Measurements from ENCODE around the gene HMCN1.

GRCh38 chr1:186212568-186213224 is 478.5 kb downstream of the HMCN1 start:
- TF ChIP-seq CTCF (IDR thresholded peaks at IDR 0.05) (peak; percentile 69 to 99 (median 90)), POLR2A (IDR thresholded peaks at IDR 0.05) (no peak)

Data from thyroid gland (tissue), 4 donors.